Heart left ventricle (tissue), 16 donors: ENCODE measurements around the gene ANKRD44. TPM values are rescaled to one million over a fixed set of nuclear protein-coding genes. Genes with fewer than 3 reads are reported as not detected.

Experiments used
- ATAC-seq, 4 donors: fragments of 200-7000 bp; cut with Tn5 transposase; one replicate each; pipeline ENCODE4 v1.9.1; 2020 to 2022; ENCODE audit warnings: moderate library complexity in 4 of 4, mild to moderate bottlenecking in 3 of 4, moderate number of reproducible peaks in 1 of 4
- DNase-seq, 5 donors: peaks; one replicate each; pipeline ENCODE4 v3.0.0-alpha.2; 2020
- H3K27ac ChIP-seq, 12 donors: fragments of 200-600 bp; sonication (generic) in 4 of 12; one replicate each; pipeline versions ENCODE4 v1.5.0 to v1.8.0; 2016 to 2022; ENCODE audit warnings: mild to moderate bottlenecking in 2 of 12
- H3K27me3 ChIP-seq, 9 donors: fragments of 200-600 bp; sonication (generic) in 2 of 9; one replicate each; pipeline versions ENCODE4 v1.5.1 to v1.8.0; 2016 to 2022; ENCODE audit warnings: mild to moderate bottlenecking in 3 of 9
- H3K36me3 ChIP-seq, 9 donors: fragments of 200-600 bp; sonication (generic) in 2 of 9; one replicate each; pipeline versions ENCODE4 v1.5.0 to v1.8.0; 2018 to 2022; ENCODE audit warnings: mild to moderate bottlenecking in 2 of 9
- H3K4me1 ChIP-seq, 12 donors: fragments of 200-600 bp; sonication (generic) in 4 of 12; one replicate each; pipeline versions ENCODE4 v1.5.0 to v1.8.0; 2016 to 2022; ENCODE audit warnings: mild to moderate bottlenecking in 3 of 12
- H3K4me3 ChIP-seq, 12 donors: fragments of 200-600 bp; sonication (generic) in 4 of 12; one replicate each; pipeline versions ENCODE4 v1.5.0 to v1.8.0; 2017 to 2022; ENCODE audit warnings: mild to moderate bottlenecking in 9 of 12, moderate library complexity in 4 of 12
- H3K9me3 ChIP-seq, 12 donors: fragments of 200-600 bp; sonication (generic) in 4 of 12; one replicate each; pipeline versions ENCODE4 v1.5.0 to v1.8.0; 2016 to 2022; ENCODE audit warnings: mild to moderate bottlenecking in 1 of 12
- POLR2A ChIP-seq, 2 donors: fragments of 450-650 bp; IDR thresholded peaks; one replicate each; pipeline ENCODE4 v1.6.1; 2017; ENCODE audit warnings: antibody characterized with exemption in 2 of 2, mild to moderate bottlenecking in 2 of 2, moderate library complexity in 2 of 2
- WGBS, 4 donors: extraction: QIAGEN DNeasy Blood & Tissue Kit in 2 of 4; methylation state at CpG; one replicate each; pipeline versions ENCODE4 v1.1.5 to v1.1.7; 2013 to 2018; 5-methylcytosine and 5-hydroxymethylcytosine counted together
- intact Hi-C, 10 donors: fragments of 100-400 bp; cut with DNase I; formaldehyde crosslinking; loops; one replicate each; pipeline versions ENCODE4 v1.11.1 to v1.14.2; 2022
- polyA plus RNA-seq, 2 donors: library from polyadenylated mRNA; stranded (reverse); fragments of 200-250 nt; gene quantifications; one replicate each; pipeline ENCODE4 v1.2.3, GENCODE V29; 2013
- total RNA-seq, 9 donors: library from RNA; depleted of rRNA in 2 of 9; stranded (reverse); fragments of >200 nt in 2 of 9; fragmentation: NEBNext Ultra II Directional in 3 of 9; extraction: Animal tissue kit (Norgen Biotek cat#: 25700) in 3 of 9; gene quantifications; one replicate each; pipeline versions ENCODE4 v1.1.0 to v1.2.4, GENCODE V29; 2016 to 2023
- TF ChIP-seq, protein P1 (sequence below), 12 donors: fragments of 200-600 bp; sonication (generic) in 4 of 12; IDR thresholded peaks; one replicate each; pipeline versions ENCODE4 v1.5.0 to v1.8.0; 2018 to 2022; ENCODE audit warnings: antibody characterized with exemption in 12 of 12, mild to moderate bottlenecking in 5 of 12
- donor health status: ischemic (EF 13 %, LVEDD 7.1; RV severe dilation, severe dysfunction).
- donor health status: healthy with polysubstance abuse.
- donor health status: DM: no; HTN: yes; CAD: no.
- donor health status: DM: no; HTN: no; CAD: no.
- donor health status: ischemic (EF 25% LVEDD 6.9; RV normal size, moderate dysfunction).
- donor health status: ischemic (EF 25% LVEDD 5.7; RV mildly dilated, moderate dysfunction).
- donor health status: healthy.
- donor health status: DM: yes; HTN: yes; CAD: no.
- donor health status: ischemic (EF 35%, LVEDD 5.7; RV mildly dilated, moderate dysfunction).
- donor health status: nonischemic (EF 11% LVEDD 7.7; RV severe dilation, severe dysfunction).
- donor health status: DM: yes; HTN: yes; CAD: no.
- donor health status: PGD.
- donor health status: ischemic (EF 29% LVEDD 5.4; RV normal size, mild dysfunction).
- donor health status: nonischemic (EF 23%, LVEDD 6.1; RV moderate dilation, normal function).

The ANKRD44 gene
- total and polyA plus RNA-seq, 11 donors, result 2.4 to 30.6 (median 8.4) TPM

DNA sequence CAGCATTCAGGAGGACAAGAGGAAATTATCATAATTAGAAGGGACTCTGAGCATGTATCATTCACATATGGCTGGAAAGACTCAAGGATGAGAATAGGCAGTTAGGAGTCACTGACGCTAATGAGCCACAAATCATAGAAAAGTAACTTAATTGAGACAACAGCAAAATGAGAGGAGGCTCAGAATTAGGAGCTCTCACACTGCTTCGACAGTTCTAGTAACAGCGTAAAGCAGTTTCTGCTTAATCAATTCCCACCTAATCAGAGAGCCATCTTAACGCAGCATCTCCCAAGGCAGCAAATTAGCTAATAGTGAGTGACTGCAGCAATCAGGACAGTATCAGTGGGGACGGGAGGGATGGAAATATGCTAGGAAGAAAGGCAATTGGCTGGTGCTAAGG, 32.8 kb downstream of the ANKRD44 start:
- no peak for DNase-seq
- no peak for ATAC-seq
- Histone ChIP-seq H3K4me1 (peaks cover 0 to 72% (median 17%) of the 10 kb centered on the region in 12 donors), H3K36me3 (no peaks in the 10 kb centered on the region), H3K9me3 (no peaks in the 10 kb centered on the region), H3K27me3 (no peaks in the 10 kb centered on the region), H3K4me3 (no peak overlapping the region), H3K27ac (no peak overlapping the region)
- no peak for TF ChIP-seq POLR2A (IDR thresholded peaks at IDR 0.05)
- TF ChIP-seq, protein P1, sequence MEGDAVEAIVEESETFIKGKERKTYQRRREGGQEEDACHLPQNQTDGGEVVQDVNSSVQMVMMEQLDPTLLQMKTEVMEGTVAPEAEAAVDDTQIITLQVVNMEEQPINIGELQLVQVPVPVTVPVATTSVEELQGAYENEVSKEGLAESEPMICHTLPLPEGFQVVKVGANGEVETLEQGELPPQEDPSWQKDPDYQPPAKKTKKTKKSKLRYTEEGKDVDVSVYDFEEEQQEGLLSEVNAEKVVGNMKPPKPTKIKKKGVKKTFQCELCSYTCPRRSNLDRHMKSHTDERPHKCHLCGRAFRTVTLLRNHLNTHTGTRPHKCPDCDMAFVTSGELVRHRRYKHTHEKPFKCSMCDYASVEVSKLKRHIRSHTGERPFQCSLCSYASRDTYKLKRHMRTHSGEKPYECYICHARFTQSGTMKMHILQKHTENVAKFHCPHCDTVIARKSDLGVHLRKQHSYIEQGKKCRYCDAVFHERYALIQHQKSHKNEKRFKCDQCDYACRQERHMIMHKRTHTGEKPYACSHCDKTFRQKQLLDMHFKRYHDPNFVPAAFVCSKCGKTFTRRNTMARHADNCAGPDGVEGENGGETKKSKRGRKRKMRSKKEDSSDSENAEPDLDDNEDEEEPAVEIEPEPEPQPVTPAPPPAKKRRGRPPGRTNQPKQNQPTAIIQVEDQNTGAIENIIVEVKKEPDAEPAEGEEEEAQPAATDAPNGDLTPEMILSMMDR (IDR thresholded peaks at IDR 0.05), result no peak
- intact Hi-C loops, result loop anchor here in 1 of 10 donors (10.0 kb wide), 1 partner anchor 327 kb away; no protein-coding TSS in a partner anchor
- 82 to 85% (median 84%) methylated on average over 5 of the region's 5 CpGs for WGBS, 4 donors

DNA sequence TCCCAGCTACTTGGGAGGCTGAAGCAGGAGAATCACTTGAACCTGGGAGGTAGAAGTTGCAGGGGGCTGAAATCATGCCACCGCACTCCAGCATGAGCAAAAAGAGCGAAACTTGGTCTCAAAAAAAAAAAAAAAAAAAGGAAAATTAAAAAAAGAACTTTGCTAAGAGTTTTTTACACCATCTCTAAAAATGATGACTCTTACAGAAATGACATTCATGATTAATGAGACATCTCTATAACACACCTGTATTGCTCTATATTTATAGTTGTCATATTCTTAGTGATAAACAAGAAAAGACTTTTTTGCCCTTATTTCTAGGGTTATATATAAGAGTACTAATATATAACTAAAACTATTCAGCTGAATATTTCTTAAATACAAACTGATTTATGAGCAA, 34.4 kb downstream of the ANKRD44 start:
- H3K36me3 ChIP-seq, result no peaks in the 10 kb centered on the region
- no peaks in the 10 kb centered on the region for H3K27me3 ChIP-seq
- H3K9me3 ChIP-seq, result no peaks in the 10 kb centered on the region
- no peak overlapping the region for H3K27ac ChIP-seq
- H3K4me1 ChIP-seq, result peaks cover 0 to 62% (median 14%) of the 10 kb centered on the region in 12 donors
- no peak for DNase-seq
- intact Hi-C loops, result loop anchor here in 1 of 10 donors (10.0 kb wide), 1 partner anchor 329 kb away; no protein-coding TSS in a partner anchor
- 95 to 100% (median 98%) methylated on average over 2 of the region's 2 CpGs for WGBS, 4 donors
- H3K4me3 ChIP-seq, result no peak overlapping the region
- TF ChIP-seq POLR2A (IDR thresholded peaks at IDR 0.05), result no peak
- no peak for ATAC-seq

DNA sequence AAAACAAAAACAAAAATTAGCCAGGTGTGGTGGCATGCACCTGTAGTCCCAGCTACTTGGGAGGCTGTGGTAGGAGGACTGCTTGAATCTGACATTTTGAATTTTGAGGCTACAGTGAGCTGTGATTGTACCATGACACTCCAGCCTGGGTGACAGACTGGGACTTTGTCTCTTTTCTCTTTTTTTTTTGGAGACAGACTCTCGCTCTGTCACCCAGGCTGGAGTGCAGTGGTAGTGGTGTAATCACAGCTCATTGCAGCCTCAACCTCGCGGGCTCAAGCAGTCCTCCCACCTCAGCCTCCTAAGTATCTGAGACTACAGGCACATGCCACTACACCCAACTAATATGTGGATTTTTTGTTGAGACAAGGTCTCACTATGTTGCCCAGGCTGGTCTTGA, 35.6 kb downstream of the ANKRD44 start:
- no peaks in the 10 kb centered on the region for H3K27me3 ChIP-seq
- H3K4me3 ChIP-seq, result no peak overlapping the region
- WGBS, 4 donors, result 92 to 100% (median 94%) methylated on average over 3 of the region's 3 CpGs
- DNase-seq (no peak), ATAC-seq (no peak)
- peaks cover 0 to 59% (median 8%) of the 10 kb centered on the region in 12 donors for H3K4me1 ChIP-seq
- TF ChIP-seq, protein P1 (IDR thresholded peaks at IDR 0.05), result no peak
- no peak for TF ChIP-seq POLR2A (IDR thresholded peaks at IDR 0.05)
- intact Hi-C loops, result loop anchor here in 1 of 10 donors (10.0 kb wide), 1 partner anchor 330 kb away; no protein-coding TSS in a partner anchor
- H3K36me3 ChIP-seq, result no peaks in the 10 kb centered on the region
- no peak overlapping the region for H3K27ac ChIP-seq
- no peaks in the 10 kb centered on the region for H3K9me3 ChIP-seq

DNA sequence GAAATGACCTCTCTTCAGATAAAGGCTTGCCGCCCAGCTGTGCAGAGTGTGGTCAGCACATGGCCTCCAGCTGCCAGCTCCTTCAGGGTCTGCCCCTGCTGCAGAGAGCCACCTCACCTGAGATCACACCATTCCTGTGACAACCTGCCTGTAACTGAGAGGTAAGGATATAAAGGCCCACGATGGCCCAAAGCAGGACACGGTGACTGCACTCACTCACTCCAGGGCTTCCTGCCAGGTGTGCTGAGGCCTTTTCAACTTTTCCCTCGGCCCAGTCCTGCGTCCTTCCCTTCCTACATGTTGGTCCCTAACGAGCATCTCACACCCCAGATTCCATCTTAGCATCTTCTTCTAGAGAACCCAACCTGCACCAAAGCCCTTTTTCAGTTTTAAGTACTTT, 36.2 kb downstream of the ANKRD44 start:
- Histone ChIP-seq H3K27ac (no peak overlapping the region), H3K36me3 (no peaks in the 10 kb centered on the region), H3K4me1 (peaks cover 0 to 59% (median 7%) of the 10 kb centered on the region in 12 donors), H3K27me3 (no peaks in the 10 kb centered on the region), H3K9me3 (no peaks in the 10 kb centered on the region), H3K4me3 (no peak overlapping the region)
- intact Hi-C loops, result loop anchor here in 1 of 10 donors (10.0 kb wide), 1 partner anchor 330 kb away; no protein-coding TSS in a partner anchor
- WGBS, 4 donors, result 59 to 74% (median 65%) methylated on average over 6 of the region's 6 CpGs
- ATAC-seq, result no peak
- no peak for TF ChIP-seq POLR2A (IDR thresholded peaks at IDR 0.05)
- TF ChIP-seq, protein P1 (IDR thresholded peaks at IDR 0.05), result no peak
- no peak for DNase-seq

DNA sequence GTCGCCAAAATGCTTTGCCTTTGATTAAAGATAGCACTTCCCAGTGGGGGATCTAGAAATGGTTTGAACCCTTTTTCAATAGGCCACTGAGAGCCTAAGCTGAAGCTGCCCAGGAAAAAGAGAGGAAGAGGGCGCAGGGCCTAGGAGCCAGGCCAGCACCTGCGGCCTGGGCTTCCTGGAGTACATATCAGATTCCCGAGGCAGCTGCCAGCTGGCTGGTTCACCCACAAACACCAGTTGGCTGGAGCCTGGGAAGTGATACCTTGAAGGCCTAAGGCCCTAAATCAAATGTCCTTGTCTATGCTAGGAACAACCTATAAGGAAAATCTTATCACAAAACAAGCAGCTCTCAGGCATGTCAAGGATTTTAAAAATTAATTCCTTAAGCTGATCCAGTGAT, 37.1 kb downstream of the ANKRD44 start:
- Histone ChIP-seq H3K9me3 (no peaks in the 10 kb centered on the region), H3K27me3 (no peaks in the 10 kb centered on the region), H3K4me1 (peaks cover 0 to 59% (median 9%) of the 10 kb centered on the region in 12 donors), H3K4me3 (no peak overlapping the region), H3K27ac (peak overlapping the region in 2 of 12 donors; percentile 14 to 20), H3K36me3 (no peaks in the 10 kb centered on the region)
- WGBS, 4 donors, result 39 to 57% (median 46%) methylated on average over 3 to 4 of the region's 4 CpGs
- intact Hi-C loops, result loop anchor here in 1 of 10 donors (10.0 kb wide), 1 partner anchor 331 kb away; no protein-coding TSS in a partner anchor
- TF ChIP-seq, protein P1 (IDR thresholded peaks at IDR 0.05), result no peak
- TF ChIP-seq POLR2A (IDR thresholded peaks at IDR 0.05), result no peak
- peak in 2 of 4 donors; percentile 36 to 53 for ATAC-seq
- DNase-seq, result peak in 2 of 5 donors; percentile 37 to 42
